RWPE2 (cell line): ENCODE results near the gene IFNA21.

Experiments used
- ATAC-seq: fragments of 200-7000 bp; cut with Tn5 transposase; 3 replicates; pipeline ENCODE4 v1.9.1; 2021; ENCODE audit warnings: low read depth
- DNase-seq: peaks from one replicate; pipeline ENCODE4 v3.0.0-alpha.2; 2020; ENCODE audit warnings: low spot score
- H3K27ac ChIP-seq: fragments of 450-650 bp; 2 replicates; pipeline ENCODE4 v1.5.1; 2017; ENCODE audit warnings: mild to moderate bottlenecking; ENCODE audit not compliant: poor library complexity, severe bottlenecking
- H3K27me3 ChIP-seq: fragments of 250-450 bp; sonication (Bioruptor Pico); 2 replicates; pipeline ENCODE4 v1.5.1; 2021; ENCODE audit warnings: mild to moderate bottlenecking, moderate library complexity; ENCODE audit not compliant: insufficient read depth, poor library complexity, severe bottlenecking
- H3K36me3 ChIP-seq: fragments of 250-450 bp; sonication (Bioruptor Pico); 2 replicates; pipeline ENCODE4 v1.5.1; 2020; ENCODE audit warnings: low read depth, mild to moderate bottlenecking, moderate library complexity
- H3K4me1 ChIP-seq: fragments of 250-450 bp; sonication (Bioruptor Pico); 2 replicates; pipeline ENCODE4 v1.5.1; 2021; ENCODE audit warnings: mild to moderate bottlenecking, moderate library complexity; ENCODE audit not compliant: insufficient read depth, poor library complexity, severe bottlenecking
- H3K4me3 ChIP-seq: fragments of 250-450 bp; sonication (Bioruptor Pico); 2 replicates; pipeline ENCODE4 v1.5.1; 2021; ENCODE audit warnings: mild to moderate bottlenecking, moderate library complexity; ENCODE audit not compliant: severe bottlenecking
- H3K9me3 ChIP-seq: fragments of 250-450 bp; sonication (Bioruptor Pico); 2 replicates; pipeline ENCODE4 v1.5.1; 2021; ENCODE audit warnings: mild to moderate bottlenecking, moderate library complexity; ENCODE audit not compliant: severe bottlenecking
- CTCF ChIP-seq: fragments of 450-650 bp; IDR thresholded peaks from one replicate; pipeline ENCODE4 v1.5.1; 2017; ENCODE audit warnings: mild to moderate bottlenecking, moderate library complexity; ENCODE audit not compliant: poor library complexity, severe bottlenecking

The IFNA21 gene

GRCh38 chr9:21119093-21119770 lies 47.2 kb downstream of the IFNA21 start:
- DNase-seq (no peak), ATAC-seq (no peak)
- H3K9me3 ChIP-seq, result no peaks in the 10 kb centered on the region
- H3K4me3 ChIP-seq, result no peak overlapping the region
- H3K36me3 ChIP-seq, result no peaks in the 10 kb centered on the region
- no peak for TF ChIP-seq CTCF
- H3K4me1 ChIP-seq, result no peaks in the 10 kb centered on the region
- H3K27me3 ChIP-seq, result peaks cover 27% of the 10 kb centered on the region
- H3K27ac ChIP-seq, result no peak overlapping the region
